GM13977 (cell line): ENCODE measurements around the gene ZNF566.

ENCODE experiments used
- DNase-seq: peaks from one replicate; pipeline ENCODE4 v3.0.0; 2012; ENCODE audit warnings: low spot score
- CTCF ChIP-seq: IDR thresholded peaks from 2 replicates; pipeline ENCODE4 v1.5.1; 2012; ENCODE audit warnings: mild to moderate bottlenecking, control low read depth; ENCODE audit not compliant: insufficient read depth; ENCODE audit errors: extremely low read depth, missing control alignments
- in situ Hi-C: fragments of 300-500 bp; cut with MboI; formaldehyde crosslinking; loops from one replicate; pipeline ENCODE4 v1.12.0; 2022; ENCODE audit warnings: low sequenced_read_pairs, low pct_unique_long_range_greater_than_20kb, mixed read lengths, inconsistent platforms; ENCODE audit not compliant: unreplicated experiment

ZNF566 gene

GRCh38 chr19:36489920-36490415, 607 bp upstream of the ZNF566 start:
- DNase-seq: peak; percentile 87
- in situ Hi-C loops: no loop called here
- TF ChIP-seq CTCF: no peak

GRCh38 chr19:36488846-36489117, 579 bp downstream of the ZNF566 start:
- peak; percentile 47 for DNase-seq
- TF ChIP-seq CTCF: peak; percentile 29
- in situ Hi-C loops: no loop called here

GRCh38 chr19:36488118-36488845, 1.1 kb downstream of the ZNF566 start:
- no peak for TF ChIP-seq CTCF
- DNase-seq: no peak
- in situ Hi-C loops: no loop called here

- TF ChIP-seq CTCF: no peak
- no peak for DNase-seq
- in situ Hi-C loops: no loop called here
These were observed 5.7 kb downstream of the ZNF566 start for GRCh38 chr19:36483653-36484052.

- in situ Hi-C loops: no loop called here
- TF ChIP-seq CTCF: no peak
- DNase-seq: no peak
These were observed 6.5 kb downstream of the ZNF566 start for GRCh38 chr19:36482876-36483275.

- no peak for DNase-seq
- in situ Hi-C loops: no loop called here
- no peak for TF ChIP-seq CTCF
These were observed 29.3 kb downstream of the ZNF566 start for GRCh38 chr19:36460046-36460445.
